HG02678 (cell line): ENCODE measurements around the gene TBX15.

Experiments used
- ATAC-seq: cut with Tn5 transposase; IDR thresholded peaks from one replicate; pipeline ENCODE4 v1.9.1; 2021; ENCODE audit warnings: mild to moderate bottlenecking, moderate library complexity; ENCODE audit not compliant: unreplicated experiment

The TBX15 gene

DNA sequence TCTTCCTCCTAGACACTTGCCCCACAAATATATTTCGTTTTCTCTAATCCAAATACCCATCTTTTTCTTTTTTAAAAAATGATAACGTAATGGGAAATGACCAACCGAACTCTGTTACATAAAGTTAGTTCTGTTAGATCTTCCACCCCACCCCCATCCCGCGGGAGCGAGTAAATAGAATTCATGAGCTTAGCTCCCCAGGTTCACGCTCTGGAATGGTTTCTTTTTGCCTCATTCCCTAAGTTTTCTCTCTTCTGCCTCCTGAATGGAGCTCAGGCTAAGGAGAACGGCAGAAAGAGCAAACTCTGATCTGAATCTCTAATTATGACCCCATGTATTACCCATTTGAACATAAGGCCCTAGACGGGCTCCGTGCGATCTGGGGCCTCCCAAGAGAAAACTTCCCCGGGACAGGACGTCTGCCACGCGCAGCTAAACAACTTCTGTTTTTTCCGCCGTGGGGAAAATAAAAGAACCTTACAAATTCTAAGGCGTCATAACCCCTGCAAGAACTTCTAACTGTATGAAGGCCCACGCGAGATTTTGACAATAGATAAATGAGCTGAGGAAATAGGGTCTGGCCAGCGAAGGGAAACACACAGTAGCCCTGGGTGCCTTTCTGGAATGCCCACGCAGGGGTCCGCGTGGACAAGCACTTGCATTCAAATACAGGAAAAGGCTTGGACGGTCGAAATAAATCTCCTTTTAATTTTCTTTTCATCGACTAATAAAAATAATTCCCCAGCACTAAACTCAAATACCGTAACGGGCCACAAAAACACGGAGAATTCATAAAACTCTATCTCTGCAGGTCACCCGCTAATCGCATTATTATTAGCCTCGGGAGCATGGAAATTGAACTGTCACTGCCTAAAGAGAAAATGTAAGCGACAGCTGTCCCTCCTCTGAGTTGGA lies 2.2 kb downstream of the TBX15 start:
- ATAC-seq, result no peak

GRCh38 chr1:118984722-118985639 lies 3.2 kb downstream of the TBX15 start:
- no peak for ATAC-seq

DNA sequence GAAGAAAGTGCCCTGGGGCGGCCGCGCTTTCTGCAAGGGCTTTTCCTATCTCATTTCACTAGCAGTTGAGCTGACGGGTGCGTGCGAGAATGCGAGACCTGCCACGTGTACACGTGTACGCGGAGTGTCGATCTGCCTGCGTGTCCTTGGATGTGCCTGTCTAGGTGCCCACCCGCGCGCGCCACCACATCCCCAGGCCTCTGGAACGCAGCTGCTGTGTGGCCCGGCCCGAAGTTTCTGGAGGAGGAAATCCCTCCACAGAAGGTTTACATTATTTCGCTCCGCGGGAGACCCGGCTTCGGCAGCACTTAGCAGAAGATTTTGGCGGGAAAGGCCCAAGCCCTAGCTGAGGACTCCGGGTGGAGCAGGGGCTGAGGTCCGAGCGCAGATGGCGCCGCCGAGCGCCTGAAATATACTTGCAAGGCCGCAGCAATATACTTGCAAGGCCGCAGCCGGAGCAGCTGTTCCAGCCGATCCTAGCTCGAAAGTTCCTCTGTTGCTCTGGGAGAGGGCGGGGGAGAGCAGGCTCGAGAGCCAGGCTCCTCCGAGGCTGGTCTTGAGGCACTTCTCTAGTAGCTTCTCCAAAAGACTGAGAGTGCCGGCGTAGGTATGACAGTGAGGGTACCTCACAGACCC lies 3.9 kb downstream of the TBX15 start:
- no peak for ATAC-seq

DNA sequence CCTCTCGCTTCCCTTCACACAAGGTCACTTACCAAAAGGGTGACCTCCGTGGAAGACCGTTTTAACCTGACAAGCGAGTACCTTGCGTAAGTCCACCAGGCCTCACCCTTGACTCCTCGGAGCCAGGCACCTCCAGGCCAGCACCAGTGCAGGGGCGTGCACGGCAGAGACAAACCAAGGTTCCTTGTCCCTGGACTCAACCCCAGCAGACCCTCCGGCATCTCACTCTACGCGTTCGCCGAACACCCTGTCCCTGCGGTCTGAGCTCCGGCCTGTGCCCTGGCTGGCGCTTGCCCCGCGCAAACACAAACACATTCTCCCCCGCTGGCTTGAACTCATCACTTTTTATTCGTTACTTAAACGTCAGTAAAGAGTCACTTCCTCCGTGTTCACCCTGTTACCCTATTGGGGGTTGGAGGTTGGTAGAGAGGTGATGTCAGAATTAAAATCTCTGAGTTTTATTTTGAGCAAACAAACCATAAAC lies 4.5 kb downstream of the TBX15 start:
- no peak for ATAC-seq

DNA sequence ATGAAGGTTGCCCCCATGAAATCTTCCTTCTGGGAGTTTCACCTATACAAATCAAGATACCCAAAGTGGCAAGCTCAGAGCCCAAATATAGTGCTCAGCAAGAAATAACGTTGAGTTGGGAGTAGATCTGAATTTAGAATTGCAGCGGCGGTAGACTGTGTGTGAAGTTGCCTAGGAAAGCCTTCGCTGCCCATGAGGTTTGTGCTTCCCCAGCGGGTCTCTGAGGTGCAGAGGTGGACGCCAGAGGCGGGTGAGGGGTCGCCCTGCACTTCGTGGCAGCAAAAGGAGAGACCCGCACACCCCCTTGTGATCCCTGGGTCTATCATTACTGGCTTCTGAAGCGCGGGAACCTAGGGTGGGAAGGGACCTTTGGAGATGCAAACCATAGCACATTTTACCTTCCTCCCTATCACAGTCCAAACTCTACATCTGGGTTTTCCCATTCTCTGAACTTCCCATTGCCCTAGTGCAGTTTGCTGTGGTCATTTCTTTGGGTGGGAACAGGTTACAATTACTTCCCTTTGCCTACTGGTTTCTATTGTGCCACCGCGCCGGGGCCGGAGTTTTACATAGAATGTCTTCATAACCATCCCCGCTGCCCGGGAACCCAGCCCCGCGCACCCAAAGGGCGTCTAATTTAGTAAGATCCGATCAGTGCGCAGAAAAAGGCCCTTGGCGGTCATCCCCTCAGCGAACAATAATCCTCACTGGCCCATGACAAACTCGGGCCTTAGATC lies 5.2 kb downstream of the TBX15 start:
- ATAC-seq, result no peak

DNA sequence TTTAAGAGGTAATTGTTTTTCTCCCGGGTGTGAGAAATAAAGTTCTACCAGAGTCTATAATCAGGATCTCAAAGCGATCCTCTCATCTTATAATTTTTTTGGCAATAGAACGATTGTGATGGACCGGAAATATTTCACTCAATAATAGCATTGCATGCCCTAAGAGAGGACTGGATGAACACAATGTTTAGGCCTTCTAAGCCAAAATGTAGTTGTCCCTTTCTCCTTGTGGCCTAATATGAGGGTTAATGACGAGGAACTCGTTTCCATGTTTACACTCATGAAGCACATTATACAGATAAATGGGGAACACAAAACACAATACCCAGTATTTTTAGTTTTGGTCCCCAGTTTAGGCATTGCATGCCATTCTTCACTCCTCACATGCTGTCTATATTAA lies 5.9 kb downstream of the TBX15 start:
- ATAC-seq, result no peak

DNA sequence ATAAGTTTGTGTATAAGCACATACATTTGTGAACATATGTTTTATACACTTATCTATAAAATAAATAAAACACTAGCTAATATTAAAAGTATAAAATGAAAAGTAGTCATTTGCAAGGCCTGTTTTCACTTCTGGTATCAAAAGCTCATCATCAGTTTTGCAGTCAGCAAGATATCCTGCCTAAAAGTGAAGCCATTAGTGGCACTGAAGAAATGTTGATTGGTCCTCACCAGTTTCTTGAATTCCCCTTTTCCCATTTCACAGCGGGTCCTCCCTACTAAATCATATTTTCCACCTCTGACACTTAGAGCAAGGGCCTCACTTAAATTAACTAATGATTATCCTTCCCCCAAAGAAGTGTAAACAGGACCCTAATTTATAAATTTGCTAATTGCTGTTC lies 6.7 kb downstream of the TBX15 start:
- no peak for ATAC-seq

GRCh38 chr1:118979754-118980575 lies 8.2 kb downstream of the TBX15 start:
- ATAC-seq, result no peak

- ATAC-seq, result no peak
Observed at GRCh38 chr1:118978914-118979701, 9.0 kb downstream of the TBX15 start.

DNA sequence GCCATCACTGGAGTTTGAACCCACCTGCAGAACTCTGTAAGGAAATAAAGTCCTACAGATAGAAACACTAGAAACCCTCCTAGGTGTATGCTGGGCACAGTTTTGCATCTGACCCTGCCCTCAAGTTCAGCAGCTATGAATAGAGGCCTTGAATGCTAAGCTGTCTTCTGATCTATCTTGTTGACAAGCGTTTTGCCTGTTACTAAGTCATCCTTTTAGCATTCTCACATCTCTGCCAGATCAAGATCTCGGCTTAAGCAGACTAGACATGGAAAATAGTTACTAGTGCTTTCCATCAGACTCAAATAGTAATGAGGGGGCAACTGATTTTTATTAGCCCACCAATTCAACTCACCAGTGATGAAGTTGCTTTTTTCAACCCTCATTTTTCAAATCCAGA lies 10.5 kb downstream of the TBX15 start:
- ATAC-seq, result no peak

DNA sequence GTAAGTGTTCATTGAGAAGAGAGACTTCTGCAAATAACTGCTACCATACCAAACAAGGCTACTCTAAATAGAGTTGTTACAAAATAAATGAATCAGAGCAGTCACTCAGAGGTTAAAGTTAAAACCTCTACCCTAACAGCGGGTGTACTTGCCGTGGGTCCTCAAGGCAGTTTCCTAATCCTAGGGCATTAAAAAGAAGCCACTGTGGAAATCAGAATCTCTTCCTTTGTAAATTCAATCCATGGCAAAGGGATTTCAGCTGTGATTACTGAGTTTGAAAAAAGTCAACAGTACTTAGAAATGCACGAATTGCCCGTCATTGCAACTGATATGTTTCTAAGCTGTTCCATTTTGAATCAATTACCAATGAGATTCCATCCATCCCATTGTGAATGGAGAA lies 13.5 kb downstream of the TBX15 start:
- no peak for ATAC-seq

- no peak for ATAC-seq
Observed at GRCh38 chr1:118973531-118974137, 14.5 kb downstream of the TBX15 start.

DNA sequence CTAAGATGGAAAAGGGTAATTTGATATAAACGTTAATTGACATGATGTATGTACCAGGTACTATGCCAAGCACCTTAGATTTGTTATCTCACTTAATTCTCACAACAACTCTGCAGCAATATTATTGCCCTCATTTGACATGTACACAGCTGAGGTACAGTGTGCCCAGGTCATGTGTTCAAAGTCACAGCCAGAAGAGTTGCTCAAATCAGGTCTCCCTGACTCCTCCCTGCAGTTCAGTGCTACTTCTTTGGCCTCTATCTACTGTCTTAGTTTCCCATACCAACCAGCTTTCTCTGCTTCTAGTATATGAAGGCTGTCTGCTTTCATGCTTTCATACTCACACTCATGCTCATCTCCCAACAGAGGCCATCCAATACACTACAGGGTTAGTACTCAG lies 15.1 kb downstream of the TBX15 start:
- ATAC-seq, result no peak

DNA sequence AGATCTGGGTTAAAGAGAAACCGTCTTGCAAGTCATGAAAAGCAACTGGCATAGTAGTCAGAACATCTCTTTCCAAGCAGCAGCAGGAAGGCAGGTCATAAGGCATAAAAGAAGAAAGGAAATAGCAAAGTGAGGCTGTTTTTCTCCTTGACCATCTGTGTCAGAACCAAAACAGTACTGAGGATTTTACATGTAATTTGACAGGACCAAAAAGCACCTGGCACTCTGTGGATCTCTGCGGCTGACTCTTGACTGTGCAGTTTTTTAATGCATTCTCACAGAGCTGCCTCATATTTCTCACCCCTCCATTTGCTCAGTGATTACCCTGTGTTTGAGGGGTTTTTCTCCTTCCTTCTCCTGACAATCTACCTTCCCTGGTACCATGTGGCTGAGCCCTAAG lies 17.7 kb downstream of the TBX15 start:
- ATAC-seq, result no peak

GRCh38 chr1:118963456-118964430 lies 24.4 kb downstream of the TBX15 start:
- no peak for ATAC-seq

DNA sequence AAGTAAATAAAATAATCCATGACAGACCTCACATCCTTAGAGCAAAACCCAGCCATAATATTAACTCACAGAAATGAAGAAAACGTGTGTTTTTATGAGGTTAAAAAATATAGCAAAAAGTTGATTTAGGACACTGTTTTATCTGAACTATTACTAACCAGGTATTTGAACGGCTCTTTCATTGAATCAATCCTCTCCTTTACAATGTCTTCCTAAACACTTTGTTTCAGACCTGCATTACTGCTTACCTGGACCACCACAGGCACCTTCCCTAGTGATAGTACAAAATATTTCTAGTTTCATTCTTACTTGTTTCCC lies 25.0 kb downstream of the TBX15 start:
- no peak for ATAC-seq

GRCh38 chr1:118961156-118961555 lies 27.0 kb downstream of the TBX15 start:
- ATAC-seq, result no peak
